GM21528 (cell line): Measurements from ENCODE around the gene DHRSX.
"Not testable (repeated sequence)": the region's sequence is repeated elsewhere in the genome, so short reads cannot be mapped to it uniquely, and the experiment has no call there.

Source experiments
- ATAC-seq: cut with Tn5 transposase; IDR thresholded peaks from one replicate; pipeline ENCODE4 v1.9.1; 2021; ENCODE audit warnings: mild to moderate bottlenecking, moderate library complexity; ENCODE audit not compliant: unreplicated experiment, low FRiP score

DHRSX gene

GRCh38 chrX:2430265-2430825 lies 70.4 kb downstream of the DHRSX start:
- ATAC-seq = no peak

GRCh38 chrX:2427737-2428136 lies 73.0 kb downstream of the DHRSX start:
- no peak for ATAC-seq

DNA sequence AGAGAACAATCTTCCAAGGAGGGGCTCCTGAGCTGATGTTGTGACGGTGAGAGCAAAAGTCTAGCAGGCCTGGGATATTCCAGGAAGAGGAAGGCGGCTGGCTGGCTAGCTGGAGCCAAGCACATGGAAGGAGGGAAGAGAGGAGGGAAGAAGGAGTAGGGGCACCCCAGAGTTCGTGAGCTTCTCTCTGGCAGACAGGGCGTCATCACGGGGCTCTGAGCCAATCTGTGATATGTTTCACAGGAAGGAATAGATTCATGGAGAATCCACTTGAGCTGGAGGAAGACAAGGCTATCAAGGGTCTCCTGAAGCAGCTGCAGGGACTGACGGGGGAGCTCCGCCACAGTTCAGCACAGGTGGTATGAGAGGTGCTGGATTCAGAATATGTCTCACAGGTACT lies 73.6 kb downstream of the DHRSX start:
- no peak for ATAC-seq

DNA sequence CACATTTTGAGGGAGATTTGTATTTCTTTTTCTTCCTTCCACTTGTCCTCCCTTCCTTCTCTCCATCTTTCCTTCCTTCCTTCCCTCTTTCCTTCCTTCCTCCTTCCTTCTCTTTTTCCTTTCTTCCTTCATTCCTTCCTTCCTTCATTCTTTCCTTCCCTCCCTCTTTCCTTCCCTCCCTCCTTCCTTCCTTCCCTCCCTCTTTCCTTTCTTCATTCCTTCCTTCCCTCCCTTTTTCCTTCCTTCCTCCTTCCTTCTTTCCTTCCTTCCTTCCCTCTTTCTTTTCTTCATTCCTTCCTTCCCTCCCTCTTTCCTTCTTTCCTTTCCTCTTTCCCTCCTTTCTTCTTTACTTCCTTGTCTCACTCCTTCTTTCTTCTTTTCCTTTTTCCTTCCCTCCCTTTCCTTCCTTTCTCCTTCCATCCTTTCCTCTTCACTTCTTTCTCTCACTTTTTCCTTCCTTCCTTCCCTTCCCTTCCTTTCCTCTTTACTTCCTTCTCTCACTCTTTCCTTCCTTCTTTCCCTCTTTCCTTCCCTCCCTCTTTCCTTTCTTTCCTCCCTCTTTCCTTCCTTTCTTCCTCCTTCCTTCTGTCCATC lies 74.4 kb downstream of the DHRSX start:
- no peak for ATAC-seq

GRCh38 chrX:2425286-2426071 lies 75.3 kb downstream of the DHRSX start:
- ATAC-seq = no peak

- no peak for ATAC-seq
These were observed 76.5 kb downstream of the DHRSX start for GRCh38 chrX:2424317-2424716.

DNA sequence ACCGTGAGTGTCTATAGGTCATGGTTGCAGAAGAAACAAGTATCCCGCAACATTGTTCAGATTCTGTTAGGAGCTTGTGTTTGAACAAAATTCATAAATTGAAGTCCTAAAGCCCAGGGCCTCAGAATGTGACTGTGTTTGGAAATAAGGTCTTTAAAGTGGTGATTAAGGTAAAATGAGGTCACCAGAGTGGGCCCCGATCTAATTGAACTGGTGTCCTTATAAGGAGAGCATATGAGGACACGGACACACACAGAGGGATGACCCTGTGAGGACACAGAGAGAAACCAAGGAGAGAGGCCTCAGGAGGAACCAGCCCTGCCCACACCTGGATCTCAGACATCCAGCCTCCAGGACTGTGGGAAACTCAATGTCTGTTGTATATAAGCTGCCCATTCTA lies 76.9 kb downstream of the DHRSX start:
- no peak for ATAC-seq

DNA sequence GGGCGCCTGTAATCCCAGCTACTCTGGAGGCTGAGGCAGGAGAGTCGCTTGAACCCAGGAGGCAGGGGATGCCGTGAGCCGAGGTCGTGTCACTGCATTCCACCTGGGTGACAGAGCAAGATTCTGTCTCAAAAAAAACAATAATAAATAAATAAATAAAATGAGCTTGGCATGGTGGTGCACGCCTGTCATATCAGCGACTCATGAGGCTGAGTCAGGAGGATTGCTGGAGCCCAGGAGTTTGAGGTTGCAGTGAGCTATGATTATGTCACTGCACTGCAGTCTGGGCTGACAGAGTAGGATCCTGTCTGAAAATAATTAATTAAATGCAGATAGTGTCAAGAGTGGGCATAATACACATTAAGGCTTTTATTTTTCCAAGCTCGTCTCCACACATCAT lies 77.5 kb downstream of the DHRSX start:
- no peak for ATAC-seq

- not testable (repeated sequence) for ATAC-seq
These were observed 81.4 kb downstream of the DHRSX start for GRCh38 chrX:2419418-2419817.

GRCh38 chrX:2418000-2418399 lies 82.8 kb downstream of the DHRSX start:
- ATAC-seq = no peak

DNA sequence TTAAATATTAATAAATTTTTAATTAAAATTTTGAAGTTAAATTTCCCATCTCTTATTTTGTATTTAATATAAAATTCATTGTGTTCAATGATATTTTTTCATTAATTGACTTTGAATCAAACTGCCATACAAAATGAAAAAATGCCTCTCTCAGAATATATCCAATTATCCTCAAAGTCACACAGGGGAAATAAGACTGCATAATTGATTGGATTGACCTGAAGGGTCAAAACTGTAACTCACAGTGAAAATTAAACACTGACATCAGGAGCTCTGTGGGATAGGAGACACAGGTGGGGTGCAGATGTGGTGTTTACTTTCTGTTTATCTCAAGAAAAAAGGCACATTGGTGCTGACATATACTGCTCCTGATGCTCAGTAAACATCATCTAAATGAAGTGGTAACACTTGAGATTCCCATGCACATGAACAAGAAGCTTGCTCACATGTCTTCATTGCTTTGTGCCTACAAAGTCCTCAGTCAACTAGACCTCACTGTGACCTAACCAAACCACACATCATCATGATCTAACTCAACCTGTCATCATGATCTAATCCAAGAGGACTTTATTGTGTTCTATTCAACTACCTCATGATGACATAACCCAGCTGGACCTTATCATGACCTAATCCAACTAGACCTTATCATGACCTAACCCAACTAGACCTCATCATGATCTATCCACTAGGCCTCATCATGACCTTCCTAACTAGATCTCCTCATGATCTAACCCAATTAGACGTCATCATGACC lies 83.7 kb downstream of the DHRSX start:
- no peak for ATAC-seq

GRCh38 chrX:2414384-2414783 lies 86.4 kb downstream of the DHRSX start:
- no peak for ATAC-seq

- ATAC-seq = no peak
These were observed 86.8 kb downstream of the DHRSX start for GRCh38 chrX:2413969-2414368.

- no peak for ATAC-seq
These were observed 88.6 kb downstream of the DHRSX start for GRCh38 chrX:2412131-2412530.

DNA sequence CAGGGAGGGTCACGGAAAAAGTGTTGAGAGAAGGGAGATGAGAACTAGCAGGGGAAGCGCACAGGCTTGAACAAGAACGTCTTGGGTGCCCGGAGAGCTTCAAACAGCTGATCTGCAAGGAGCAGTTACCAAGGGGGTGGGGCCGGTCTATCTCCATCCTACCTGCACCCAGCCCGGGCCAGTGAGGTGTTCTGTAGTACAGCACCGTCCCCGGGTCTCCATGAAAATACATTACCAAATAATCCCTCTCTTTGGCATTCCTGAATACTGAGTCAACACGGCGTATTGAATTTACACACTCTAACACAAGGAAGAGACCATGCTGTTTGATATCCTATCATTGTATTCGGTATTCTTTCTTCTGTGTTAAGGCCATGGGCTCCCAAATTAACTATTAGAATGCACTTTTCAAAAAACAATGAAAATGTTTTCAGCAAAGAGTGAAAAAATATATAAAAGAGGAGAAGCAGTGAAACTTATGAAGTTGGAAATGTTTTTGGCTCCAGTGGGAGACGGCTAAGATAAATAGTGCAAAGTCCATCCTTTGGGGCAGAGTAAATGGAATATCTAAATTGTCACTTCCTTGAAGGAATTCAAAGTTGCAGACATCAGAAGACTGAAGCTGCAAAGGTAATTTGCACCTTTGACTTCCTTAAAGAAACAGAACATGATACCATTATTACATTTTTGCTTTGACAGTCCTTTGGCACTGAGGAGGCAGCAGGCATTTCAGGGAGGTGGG lies 90.3 kb downstream of the DHRSX start:
- no peak for ATAC-seq

GRCh38 chrX:2409796-2410195 lies 91.0 kb downstream of the DHRSX start:
- ATAC-seq = no peak

DNA sequence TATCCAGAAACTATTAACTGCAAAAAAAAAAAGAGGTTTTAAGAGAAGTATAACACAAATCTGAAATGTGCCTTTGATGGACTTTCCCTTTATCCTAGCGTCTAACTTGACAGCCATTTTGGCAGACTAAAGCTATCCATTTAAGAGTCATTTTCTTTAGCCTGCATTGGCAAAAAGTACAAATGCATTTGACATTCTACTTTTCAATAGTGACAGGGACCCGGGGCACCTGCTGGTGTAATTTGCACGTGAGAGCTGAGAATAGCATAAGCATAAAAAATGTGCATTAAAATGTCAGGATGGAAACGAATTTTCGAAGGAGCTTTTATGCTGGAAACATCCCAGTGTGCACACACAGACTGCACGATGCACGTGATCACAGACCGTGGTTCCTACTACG lies 91.9 kb downstream of the DHRSX start:
- ATAC-seq = no peak

GRCh38 chrX:2406891-2407518 lies 93.8 kb downstream of the DHRSX start:
- no peak for ATAC-seq

GRCh38 chrX:2404776-2405175 lies 96.0 kb downstream of the DHRSX start:
- ATAC-seq = no peak

DNA sequence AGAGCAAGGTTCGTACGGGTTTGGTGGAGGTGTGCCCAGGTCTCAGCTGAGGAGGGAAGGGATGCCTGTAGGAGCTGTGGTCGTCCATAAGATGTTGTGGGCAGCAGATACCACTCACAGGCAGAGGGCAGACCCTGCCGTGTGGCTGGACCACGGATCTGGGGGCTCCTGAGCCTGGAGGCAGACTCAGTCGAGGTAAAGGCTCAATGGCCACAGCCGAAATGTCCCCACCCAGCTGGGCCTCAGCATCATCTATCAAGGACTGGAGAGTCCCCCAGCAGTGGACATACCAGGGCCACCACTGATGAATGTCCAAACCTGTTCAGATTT lies 98.5 kb downstream of the DHRSX start:
- ATAC-seq = no peak
